ENCODE results near the gene CRYGN.

DNA sequence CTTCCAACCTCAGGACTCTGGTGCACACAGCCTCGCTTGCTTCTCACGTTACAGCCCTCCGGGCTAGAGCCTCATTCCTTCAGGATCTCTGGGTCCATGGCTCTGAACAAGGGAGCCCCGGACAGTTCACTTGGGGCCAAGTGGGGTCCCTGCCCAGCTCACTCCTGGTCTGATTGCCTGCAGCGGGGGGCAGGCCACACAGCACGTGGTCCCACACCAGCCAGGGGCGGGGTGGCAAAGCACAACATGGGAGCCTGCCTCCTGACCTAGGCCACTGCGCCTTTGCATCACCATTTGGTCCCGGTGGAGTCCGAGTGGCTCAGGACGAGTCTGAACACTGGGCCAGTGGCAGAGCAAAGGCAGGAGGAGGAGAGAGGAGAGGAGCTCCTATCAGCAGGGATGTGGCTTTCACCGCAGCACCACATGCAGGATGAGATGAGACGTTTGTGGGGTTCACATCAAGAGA lies 13.4 kb upstream of the CRYGN start:
- no peak for TF ChIP-seq CTCF (IDR thresholded peaks at IDR 0.05; ENCODE audit: low read length)
- TF ChIP-seq EZH2 (optimal IDR thresholded peaks at IDR 0.05; ENCODE audit: low read depth, low read length) = no peak

Data from MM.1S (cell line).